Tibial nerve (tissue), 3 donors: ENCODE measurements around the gene LSAMP.

Source experiments
- POLR2A ChIP-seq, 2 donors: fragments of 450-650 bp; IDR thresholded peaks; one replicate each; pipeline ENCODE4 v1.6.1; 2017; ENCODE audit warnings: antibody characterized with exemption in 2 of 2, mild to moderate bottlenecking in 2 of 2, moderate library complexity in 2 of 2
- TF ChIP-seq, protein P1 (sequence below), 5 experiments: fragments of 200-600 bp in 3 of 5; fragments of 450-650 bp in 2 of 5; sonication (generic) in 3 of 5; IDR thresholded peaks; one replicate each; pipeline ENCODE4 v1.5.1; 2016 to 2019; ENCODE audit warnings: antibody characterized with exemption in 5 of 5, mild to moderate bottlenecking in 3 of 5, moderate library complexity in 2 of 5

DNA sequence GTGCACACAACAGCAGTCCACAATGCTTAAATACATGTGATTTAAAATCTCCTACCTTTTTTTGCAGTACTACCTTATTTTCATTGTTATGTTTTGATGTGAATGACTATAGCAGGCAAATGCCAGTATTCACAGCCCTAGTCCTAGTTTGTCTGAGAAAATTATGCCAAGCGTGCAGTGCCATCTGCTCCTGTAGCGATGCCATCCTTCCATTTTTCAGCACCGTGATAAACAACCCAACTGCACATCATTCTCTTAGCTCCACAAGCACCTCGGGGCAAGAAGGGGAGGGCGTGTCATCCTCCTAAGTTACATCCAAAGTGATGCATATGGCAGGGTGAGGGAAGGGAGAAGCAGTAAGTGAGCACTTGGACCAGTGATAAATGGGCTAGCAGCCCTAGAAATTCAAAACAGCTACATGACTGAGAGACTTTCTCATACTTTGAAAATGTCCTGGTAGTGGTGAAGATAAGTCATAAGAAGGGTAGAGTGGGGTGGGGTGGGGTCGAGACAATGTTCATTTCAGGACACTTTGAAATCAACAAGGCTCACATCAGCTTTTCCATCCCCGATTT lies 198.8 kb downstream of the LSAMP start:
- TF ChIP-seq, protein P1, sequence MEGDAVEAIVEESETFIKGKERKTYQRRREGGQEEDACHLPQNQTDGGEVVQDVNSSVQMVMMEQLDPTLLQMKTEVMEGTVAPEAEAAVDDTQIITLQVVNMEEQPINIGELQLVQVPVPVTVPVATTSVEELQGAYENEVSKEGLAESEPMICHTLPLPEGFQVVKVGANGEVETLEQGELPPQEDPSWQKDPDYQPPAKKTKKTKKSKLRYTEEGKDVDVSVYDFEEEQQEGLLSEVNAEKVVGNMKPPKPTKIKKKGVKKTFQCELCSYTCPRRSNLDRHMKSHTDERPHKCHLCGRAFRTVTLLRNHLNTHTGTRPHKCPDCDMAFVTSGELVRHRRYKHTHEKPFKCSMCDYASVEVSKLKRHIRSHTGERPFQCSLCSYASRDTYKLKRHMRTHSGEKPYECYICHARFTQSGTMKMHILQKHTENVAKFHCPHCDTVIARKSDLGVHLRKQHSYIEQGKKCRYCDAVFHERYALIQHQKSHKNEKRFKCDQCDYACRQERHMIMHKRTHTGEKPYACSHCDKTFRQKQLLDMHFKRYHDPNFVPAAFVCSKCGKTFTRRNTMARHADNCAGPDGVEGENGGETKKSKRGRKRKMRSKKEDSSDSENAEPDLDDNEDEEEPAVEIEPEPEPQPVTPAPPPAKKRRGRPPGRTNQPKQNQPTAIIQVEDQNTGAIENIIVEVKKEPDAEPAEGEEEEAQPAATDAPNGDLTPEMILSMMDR (IDR thresholded peaks at IDR 0.05): no peak
- TF ChIP-seq POLR2A (IDR thresholded peaks at IDR 0.05): no peak
